SW480 (cell line): ENCODE measurements around the gene GOLGA8R.
"Not testable (repeated sequence)": the region's sequence is repeated elsewhere in the genome, so short reads cannot be mapped to it uniquely, and the experiment has no call there.

Experiments used
- DNase-seq: peaks from one replicate; pipeline ENCODE4 v3.0.0-alpha.2; 2016; ENCODE audit warnings: low spot score

Gene GOLGA8R, protein sequence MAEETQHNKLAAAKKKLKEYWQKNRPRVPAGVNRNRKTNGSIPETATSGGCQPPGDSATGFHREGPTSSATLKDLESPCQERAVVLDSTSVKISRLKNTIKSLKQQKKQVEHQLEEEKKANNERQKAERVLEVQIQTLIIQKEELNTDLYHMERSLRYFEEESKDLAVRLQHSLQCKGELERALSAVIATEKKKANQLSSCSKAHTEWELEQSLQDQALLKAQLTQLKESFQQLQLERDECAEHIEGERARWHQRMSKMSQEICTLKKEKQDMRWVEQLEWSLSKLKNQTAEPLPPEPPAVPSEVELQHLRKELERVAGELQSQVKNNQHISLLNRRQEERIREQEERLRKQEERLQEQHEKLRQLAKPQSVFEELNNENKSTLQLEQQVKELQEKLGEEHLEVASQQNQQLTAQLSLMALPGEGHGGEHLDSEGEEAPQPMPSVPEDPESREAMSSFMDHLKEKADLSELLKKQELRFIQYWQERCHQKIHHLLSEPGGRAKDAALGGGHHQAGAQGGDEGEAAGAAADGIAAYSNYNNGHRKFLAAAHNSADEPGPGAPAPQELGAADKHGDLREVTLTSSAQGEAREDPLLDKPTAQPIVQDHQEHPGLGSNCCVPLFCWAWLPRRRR

GRCh38 chr15:30414160-30414559 lies at the start of gene GOLGA8R:
Gene GOLGA8R, minus strand, starts transcription at chr15:30414260. Its CDS starts 98 bp downstream, at chr15:30414162.
- DNase-seq = not testable (repeated sequence)

- DNase-seq = not testable (repeated sequence)
These were observed 49.8 kb upstream of the GOLGA8R start for GRCh38 chr15:30463849-30464248.

DNA sequence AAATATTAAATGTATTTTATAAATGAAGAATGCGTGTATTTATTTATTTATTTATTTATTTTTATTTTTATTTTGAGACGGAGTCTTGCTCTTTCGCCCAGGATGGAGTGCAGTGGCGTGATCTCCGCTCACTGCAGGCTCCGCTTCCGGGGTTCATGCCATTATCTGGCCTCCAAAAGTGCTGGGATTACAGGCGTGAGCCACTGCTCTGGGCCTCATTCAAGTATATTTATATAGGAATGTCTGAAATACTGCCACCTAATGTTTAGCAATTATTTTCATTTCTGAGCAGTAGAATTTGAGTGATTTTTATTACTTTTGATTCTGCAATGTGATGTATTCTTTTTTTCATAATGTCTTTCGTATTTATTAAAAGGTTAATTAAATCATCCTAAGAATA lies 48.1 kb upstream of the GOLGA8R start:
- not testable (repeated sequence) for DNase-seq

- DNase-seq = not testable (repeated sequence)
These were observed 38.6 kb upstream of the GOLGA8R start for GRCh38 chr15:30452702-30453101.

GRCh38 chr15:30438348-30438747 lies 24.3 kb upstream of the GOLGA8R start:
- DNase-seq = not testable (repeated sequence)

- DNase-seq = not testable (repeated sequence)
These were observed 21.8 kb upstream of the GOLGA8R start for GRCh38 chr15:30435878-30436277.

- not testable (repeated sequence) for DNase-seq
These were observed 6.7 kb upstream of the GOLGA8R start for GRCh38 chr15:30420723-30421122.

DNA sequence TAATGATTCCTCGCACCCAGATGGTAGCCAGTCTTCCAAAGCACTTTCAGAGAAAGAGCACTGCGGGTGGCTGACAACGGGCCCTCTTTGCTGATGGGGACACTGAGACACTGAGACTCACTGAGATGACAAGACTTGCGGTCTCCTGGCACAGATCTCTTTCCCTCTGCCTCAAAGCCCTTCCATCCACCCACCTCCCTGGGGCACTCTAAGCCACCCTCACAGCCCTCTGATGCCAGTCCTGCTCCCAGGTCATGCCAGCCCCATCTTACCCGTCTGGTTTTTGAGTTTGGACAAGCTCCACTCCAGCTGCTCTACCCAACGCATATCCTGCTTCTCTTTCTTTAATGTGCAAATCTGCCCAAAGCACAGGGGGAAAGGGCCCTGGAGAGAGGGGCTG lies 6.4 kb downstream of the GOLGA8R start:
- not testable (repeated sequence) for DNase-seq

DNA sequence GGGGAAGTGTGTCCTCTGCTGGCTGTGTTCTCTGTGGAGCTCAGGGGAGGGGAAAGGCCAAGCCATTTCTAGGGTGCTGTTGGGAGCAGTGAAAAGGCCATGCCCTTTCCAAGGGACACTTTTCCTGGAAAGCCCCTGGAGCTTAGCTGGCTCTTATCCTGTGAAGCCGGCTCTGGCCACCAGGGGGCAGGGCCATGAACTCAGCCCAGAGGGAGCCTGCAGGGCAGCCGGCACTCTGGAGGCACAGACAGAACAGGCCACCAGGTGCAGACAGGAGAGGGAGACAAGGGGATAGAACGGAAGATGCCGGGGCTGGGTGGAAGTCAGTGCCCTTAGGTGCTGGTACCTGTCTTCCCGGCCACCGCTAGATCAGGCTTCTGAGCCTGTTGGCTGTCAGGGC lies 15.1 kb downstream of the GOLGA8R start:
- DNase-seq = not testable (repeated sequence)

DNA sequence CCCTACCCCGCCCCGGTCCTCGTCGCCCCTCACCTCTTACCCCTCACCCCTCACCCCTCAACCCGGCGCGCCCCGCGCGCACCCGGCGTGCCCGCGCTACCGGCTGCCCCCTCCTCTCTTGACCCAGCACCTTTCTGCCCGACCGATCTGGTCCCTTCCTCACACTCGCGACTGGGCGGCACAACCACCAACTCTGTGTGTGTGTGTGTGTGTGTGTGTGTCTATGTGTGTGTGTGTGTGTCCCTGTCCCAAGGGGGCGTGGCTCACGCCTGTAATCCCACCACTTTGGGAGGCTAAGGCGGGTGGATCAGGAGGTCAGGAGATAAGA lies 20.4 kb downstream of the GOLGA8R start:
- DNase-seq = not testable (repeated sequence)

GRCh38 chr15:30392766-30393663 lies 21.0 kb downstream of the GOLGA8R start, which contains the start of gene CHRFAM7A:
Gene CHRFAM7A, minus strand, starts transcription at chr15:30393540. Its CDS starts 10,189 bp downstream, at chr15:30383351.
- not testable (repeated sequence) for DNase-seq

DNA sequence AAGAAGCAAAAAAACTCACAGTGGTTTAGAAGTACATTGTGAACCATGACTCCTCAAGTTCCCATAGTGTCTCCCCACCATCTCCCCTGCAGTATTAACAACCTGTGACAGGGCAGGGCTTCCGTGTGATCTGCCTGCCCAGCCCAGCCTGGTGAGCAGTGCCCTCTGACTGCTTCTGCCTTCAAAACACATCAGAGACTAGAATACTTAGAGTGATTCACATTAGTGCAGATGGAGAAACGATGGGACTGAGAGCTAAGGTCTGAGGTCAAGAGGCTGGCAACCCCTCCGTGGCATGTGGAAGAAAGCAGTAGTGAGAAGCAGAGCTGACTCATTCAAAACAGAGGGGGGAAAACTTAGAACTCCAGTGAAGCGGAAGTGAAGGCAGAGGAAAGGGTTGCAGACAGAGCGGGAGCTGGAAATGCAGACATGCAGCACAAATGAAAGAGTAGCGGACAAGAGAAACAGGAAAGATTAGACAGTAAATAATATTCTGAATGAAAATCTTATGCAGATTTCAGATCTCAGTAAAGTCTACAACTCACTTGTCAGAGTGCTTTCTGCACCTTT lies 27.7 kb downstream of the GOLGA8R start:
- not testable (repeated sequence) for DNase-seq

GRCh38 chr15:30377082-30377413 lies 37.0 kb downstream of the GOLGA8R start:
- DNase-seq = not testable (repeated sequence)

DNA sequence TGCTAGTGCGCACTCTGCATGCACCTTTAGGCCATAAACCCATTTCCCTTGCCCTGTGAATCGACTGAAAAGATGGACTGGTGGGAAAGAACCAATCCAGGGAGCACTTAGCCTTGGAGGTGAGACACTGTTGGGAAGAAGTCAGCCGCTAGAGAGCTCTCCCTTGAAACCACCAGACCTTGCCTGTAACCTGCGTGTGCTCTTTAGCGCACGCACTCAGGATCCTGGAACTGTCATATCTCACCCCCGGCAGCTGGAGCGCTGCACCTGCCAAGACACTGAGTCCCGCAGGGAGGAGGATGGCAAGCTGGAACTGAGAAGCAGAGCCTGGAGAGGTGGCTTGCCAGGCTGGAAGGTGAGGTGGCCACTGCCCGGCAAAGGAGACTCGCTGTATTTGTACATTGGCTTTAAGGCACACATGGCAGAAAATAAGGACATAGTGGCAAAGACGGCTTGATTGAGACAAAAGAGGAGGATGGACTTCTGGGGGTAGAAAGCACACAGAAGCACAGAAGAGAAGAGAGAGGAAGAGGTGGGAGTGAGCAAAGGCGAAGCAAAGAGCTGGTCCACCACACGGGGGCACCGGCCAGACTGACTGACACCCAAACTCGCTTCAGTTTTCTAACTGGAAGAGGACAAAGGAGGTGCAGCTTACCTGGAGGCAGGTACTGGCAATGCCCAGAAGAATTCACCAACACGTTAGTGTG lies 37.5 kb downstream of the GOLGA8R start:
- DNase-seq = not testable (repeated sequence)

DNA sequence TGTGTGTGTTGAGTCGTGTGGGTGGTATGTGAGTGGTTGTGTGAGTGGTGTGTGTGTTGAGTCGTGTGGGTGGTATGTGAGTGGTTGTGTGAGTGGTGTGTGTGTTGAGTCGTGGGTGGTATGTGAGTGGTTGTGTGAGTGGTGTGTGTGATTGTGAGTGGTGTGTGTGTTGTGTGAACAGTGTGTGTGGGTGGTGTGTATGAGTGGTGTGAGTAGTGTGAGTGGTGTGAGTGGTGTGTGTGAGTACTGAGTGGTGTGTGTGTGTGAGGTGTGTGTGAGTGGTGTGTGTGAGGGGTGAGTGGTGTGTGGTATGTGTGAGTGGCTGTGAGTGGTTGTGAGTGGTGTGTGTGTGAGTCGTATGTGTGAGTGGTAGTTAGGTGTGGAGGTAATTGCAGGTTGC lies 38.2 kb downstream of the GOLGA8R start:
- not testable (repeated sequence) for DNase-seq

DNA sequence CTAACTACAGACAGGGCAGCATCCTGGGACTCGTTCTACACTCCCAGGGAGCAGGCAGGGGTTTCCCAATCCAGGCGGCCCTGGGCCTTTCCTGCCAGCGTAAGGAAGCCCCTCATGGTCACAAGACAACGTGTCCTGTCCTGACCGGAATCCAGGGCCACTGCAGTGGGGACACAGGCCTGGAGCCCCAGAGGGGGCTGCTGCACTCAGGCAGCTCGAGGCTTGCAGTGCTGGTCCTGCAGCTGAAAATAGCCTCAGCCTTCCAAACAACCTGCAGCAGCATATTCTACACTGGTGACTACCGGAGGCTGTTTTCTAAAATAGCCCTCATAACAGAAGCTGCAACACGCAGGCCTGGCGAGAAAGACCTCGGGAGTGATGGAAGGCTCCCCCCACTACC lies 39.2 kb downstream of the GOLGA8R start:
- DNase-seq = not testable (repeated sequence)

DNA sequence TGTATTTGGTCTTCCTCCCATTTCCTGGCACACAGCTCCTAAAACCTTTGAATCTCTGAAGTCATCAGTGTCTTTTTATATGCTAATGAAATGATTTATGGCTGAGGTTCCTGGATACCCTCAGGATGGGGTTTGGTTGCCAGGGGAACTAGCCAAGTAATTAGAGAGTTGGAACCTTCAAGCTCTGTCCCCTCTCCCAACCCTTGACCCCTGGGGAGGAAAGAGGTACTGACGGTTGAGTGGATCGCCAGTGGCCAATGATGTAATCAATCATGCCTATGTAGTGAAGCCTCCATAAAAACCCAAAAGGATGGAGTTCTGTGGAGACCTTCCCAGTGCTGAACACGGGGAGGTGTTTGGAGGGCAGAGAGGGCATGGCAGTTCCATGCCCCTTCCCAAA lies 45.8 kb downstream of the GOLGA8R start:
- not testable (repeated sequence) for DNase-seq

DNA sequence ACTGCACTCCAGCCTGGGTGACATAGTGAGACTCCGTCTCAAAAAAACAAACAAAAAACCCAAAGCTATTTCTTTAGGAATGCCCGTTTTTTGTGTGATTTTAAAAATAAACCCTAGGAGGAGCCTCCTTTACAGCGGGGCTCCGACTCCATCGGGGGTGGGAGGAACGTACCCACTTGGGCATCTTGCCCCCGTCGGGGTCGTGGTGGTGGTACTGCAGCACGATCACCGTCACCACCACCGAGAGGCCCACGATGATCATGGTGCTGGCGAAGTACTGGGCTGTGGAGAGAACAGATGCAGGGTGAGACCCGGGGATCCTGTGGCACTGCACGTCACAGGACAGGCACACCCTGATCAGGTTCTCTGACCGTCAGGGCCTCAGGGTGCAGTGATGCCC lies 46.8 kb downstream of the GOLGA8R start:
- not testable (repeated sequence) for DNase-seq

DNA sequence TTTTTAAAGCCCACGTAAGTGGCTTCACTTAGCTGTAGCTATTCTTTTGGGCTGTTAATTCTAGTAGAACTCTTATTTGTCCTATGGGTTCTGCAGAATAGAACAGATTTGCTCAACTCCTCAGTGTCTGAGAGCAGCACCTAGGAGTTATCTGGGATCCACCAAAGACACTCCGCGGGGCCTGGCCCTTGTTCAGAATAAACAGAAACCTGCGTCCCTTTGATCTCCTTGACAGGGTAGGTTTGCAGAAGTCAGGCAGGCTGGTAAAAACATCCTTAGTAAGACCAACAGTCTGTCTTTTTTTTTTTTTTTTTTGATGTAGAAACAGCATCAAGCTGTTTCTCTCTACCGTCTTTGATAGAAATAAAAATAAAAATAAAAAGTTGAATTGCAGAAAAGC lies 52.7 kb downstream of the GOLGA8R start:
- not testable (repeated sequence) for DNase-seq

- not testable (repeated sequence) for DNase-seq
These were observed 53.1 kb downstream of the GOLGA8R start for GRCh38 chr15:30360990-30361389.

DNA sequence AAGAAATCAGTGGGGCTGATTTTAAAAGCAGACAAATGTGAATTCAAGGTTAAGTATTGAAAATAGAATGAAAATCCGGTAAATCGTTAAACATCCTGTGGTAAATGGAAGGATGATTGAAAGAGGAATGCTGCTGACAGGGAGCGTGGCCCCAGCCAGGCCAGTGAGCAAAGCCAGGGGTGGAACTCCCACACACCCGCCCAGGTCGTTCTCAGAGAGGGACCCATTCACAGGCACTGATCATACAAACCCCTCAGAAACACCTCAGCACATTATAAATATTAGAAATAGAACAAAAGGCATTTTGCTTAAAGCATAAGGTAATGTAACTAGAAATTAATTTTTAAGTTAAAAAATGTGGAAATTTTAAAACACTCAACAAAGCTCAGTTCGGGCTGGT lies 59.0 kb downstream of the GOLGA8R start:
- DNase-seq = not testable (repeated sequence)
